ENCODE data around the gene MAPK4. TPM values are rescaled to one million over a fixed set of nuclear protein-coding genes. Genes with fewer than 3 reads are reported as not detected.

The MAPK4 gene
- total RNA-seq, 3 donors from 2014 or later: 0.64 to 1.9 (median 1.3) TPM

DNA sequence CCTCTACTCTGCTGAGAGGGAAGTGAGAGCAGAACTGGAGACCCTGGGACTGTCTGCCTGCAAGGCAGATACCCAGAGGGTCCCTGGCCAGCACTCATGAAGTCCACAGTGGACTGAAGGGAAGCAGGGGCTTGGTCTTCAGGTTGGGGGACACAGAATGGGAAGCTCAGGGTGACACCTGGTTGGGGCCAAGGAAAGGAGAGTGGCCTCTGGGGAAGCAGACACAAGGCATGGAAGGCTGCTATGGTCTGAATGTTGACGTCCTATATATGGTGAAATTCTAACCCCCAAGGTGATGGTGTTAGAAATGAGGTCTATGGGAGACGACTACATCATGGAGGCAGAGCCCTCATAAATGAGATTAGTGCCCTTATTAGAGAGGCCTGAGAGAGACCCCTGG, 190.7 kb downstream of the MAPK4 start:
- H3K4me1 ChIP-seq: no peaks in the 10 kb centered on the region
- H3K27me3 ChIP-seq: no peaks in the 10 kb centered on the region
- TF ChIP-seq, protein P1, sequence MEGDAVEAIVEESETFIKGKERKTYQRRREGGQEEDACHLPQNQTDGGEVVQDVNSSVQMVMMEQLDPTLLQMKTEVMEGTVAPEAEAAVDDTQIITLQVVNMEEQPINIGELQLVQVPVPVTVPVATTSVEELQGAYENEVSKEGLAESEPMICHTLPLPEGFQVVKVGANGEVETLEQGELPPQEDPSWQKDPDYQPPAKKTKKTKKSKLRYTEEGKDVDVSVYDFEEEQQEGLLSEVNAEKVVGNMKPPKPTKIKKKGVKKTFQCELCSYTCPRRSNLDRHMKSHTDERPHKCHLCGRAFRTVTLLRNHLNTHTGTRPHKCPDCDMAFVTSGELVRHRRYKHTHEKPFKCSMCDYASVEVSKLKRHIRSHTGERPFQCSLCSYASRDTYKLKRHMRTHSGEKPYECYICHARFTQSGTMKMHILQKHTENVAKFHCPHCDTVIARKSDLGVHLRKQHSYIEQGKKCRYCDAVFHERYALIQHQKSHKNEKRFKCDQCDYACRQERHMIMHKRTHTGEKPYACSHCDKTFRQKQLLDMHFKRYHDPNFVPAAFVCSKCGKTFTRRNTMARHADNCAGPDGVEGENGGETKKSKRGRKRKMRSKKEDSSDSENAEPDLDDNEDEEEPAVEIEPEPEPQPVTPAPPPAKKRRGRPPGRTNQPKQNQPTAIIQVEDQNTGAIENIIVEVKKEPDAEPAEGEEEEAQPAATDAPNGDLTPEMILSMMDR (IDR thresholded peaks at IDR 0.05): no peak
- TF ChIP-seq POLR2A (IDR thresholded peaks at IDR 0.05) (no peak), POLR2AphosphoS5 (IDR thresholded peaks at IDR 0.05) (no peak)
- H3K36me3 ChIP-seq: no peaks in the 10 kb centered on the region
- H3K4me3 ChIP-seq: no peak overlapping the region
- peaks cover 0 to 9% of the 10 kb centered on the region in 2 donors for H3K9me3 ChIP-seq
- intact Hi-C loops (cut with DNase I; ENCODE audit: low total_unique reads): no loop called here
- no peak overlapping the region for H3K27ac ChIP-seq
- DNase-seq (ENCODE audit: low spot score in 2 of 2): no peak

DNA sequence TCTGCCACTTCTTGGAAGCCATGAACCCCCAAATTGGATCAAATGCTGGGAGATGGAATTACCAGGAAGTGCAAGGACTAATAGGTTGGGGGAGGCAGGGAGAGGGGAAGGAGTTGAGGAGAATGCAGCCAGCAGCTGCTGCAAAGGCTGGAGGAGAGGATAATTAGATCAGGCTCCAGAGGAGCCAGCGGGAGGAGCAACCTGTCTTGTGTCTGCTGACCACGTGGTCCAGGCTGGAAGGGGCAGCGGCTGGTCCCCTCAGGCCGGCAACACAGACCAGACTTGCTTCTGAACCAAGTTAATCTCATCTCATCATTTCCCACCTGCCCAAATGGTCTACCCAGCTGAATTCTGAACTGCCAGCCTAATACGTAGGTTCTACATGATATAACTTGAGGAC, 191.6 kb downstream of the MAPK4 start:
- DNase-seq (ENCODE audit: low spot score in 2 of 2): no peak
- H3K4me3 ChIP-seq: no peak overlapping the region
- no peaks in the 10 kb centered on the region for H3K36me3 ChIP-seq
- H3K9me3 ChIP-seq: peaks cover 0 to 9% of the 10 kb centered on the region in 2 donors
- intact Hi-C loops (cut with DNase I; ENCODE audit: low total_unique reads): no loop called here
- no peaks in the 10 kb centered on the region for H3K27me3 ChIP-seq
- TF ChIP-seq POLR2AphosphoS5 (IDR thresholded peaks at IDR 0.05): no peak
- TF ChIP-seq POLR2A (IDR thresholded peaks at IDR 0.05): no peak
- TF ChIP-seq, protein P1 (IDR thresholded peaks at IDR 0.05): no peak
- no peaks in the 10 kb centered on the region for H3K4me1 ChIP-seq
- H3K27ac ChIP-seq: no peak overlapping the region

DNA sequence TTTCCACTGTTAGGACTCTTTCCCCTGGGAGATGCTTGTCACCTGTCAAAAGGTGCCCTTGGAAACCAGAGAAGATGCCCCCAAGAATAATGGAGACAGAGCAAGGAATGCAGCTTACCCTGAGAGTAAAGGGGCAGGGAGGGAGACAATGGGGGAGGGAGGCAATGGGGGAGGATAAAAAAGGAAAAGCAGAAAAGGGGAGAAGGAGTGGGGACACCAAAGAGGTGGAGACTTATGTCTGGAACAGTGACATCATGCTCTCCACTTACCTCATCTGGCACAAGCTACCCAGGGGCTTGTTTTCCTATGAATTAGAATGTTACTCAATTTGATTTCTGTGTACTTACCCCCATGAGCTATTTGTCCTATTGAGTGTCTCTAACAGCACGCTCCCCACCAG, 192.1 kb downstream of the MAPK4 start:
- TF ChIP-seq, protein P1 (IDR thresholded peaks at IDR 0.05): no peak
- no peak for TF ChIP-seq POLR2A (IDR thresholded peaks at IDR 0.05)
- TF ChIP-seq POLR2AphosphoS5 (IDR thresholded peaks at IDR 0.05): no peak
- intact Hi-C loops (cut with DNase I; ENCODE audit: low total_unique reads): no loop called here
- Histone ChIP-seq H3K36me3 (no peaks in the 10 kb centered on the region), H3K9me3 (peaks cover 0 to 9% of the 10 kb centered on the region in 2 donors), H3K27ac (no peak overlapping the region), H3K27me3 (no peaks in the 10 kb centered on the region), H3K4me1 (no peaks in the 10 kb centered on the region), H3K4me3 (no peak overlapping the region)
- no peak for DNase-seq (ENCODE audit: low spot score in 2 of 2)

DNA sequence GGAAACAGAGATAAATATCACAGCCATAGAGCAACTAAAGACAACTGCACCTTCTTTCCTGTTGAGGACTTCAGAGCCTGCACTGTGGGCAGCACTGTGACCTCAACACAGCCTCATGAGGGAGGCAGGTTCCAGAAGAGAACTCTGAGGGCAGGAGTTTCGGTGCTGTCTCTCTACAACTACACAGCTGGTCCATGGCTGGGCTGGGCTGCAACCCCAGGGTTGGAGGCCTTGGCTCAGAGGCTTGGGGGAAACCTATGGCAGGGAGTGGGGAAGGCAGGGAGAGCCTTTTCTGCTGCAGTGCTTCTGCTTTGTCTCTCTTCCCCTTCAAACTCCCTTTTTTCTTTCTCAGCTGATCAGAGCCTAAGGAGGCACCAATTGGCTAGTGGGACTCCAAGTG, 193.4 kb downstream of the MAPK4 start:
- TF ChIP-seq POLR2A (IDR thresholded peaks at IDR 0.05): no peak
- no peak for TF ChIP-seq POLR2AphosphoS5 (IDR thresholded peaks at IDR 0.05)
- TF ChIP-seq, protein P1 (IDR thresholded peaks at IDR 0.05): no peak
- no peaks in the 10 kb centered on the region for H3K36me3 ChIP-seq
- H3K27ac ChIP-seq: no peak overlapping the region
- H3K27me3 ChIP-seq: no peaks in the 10 kb centered on the region
- no peaks in the 10 kb centered on the region for H3K9me3 ChIP-seq
- H3K4me1 ChIP-seq: no peaks in the 10 kb centered on the region
- DNase-seq (ENCODE audit: low spot score in 2 of 2): no peak
- intact Hi-C loops (cut with DNase I; ENCODE audit: low total_unique reads): no loop called here
- H3K4me3 ChIP-seq: no peak overlapping the region

DNA sequence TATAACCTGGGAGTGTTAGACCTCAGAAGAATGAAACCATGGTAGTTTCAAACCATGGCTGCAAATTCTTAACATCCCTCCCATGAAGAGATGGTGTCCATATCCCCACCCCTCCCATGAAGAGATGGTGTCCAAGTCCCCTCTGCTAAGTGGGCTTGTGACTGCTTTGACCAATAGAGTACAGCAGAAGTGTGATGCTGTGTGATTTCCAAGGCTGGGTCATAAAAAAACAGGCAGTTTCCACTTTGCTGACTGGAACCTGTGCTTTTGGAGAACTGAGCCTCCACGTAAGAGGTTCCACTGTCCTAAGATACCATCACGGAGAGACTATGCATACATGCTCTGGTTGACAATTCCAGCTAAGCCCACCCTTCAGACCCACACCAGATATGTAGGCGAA, 194.4 kb downstream of the MAPK4 start:
- H3K4me3 ChIP-seq: no peak overlapping the region
- intact Hi-C loops (cut with DNase I; ENCODE audit: low total_unique reads): no loop called here
- H3K4me1 ChIP-seq: no peaks in the 10 kb centered on the region
- no peak overlapping the region for H3K27ac ChIP-seq
- no peak for DNase-seq (ENCODE audit: low spot score in 2 of 2)
- H3K9me3 ChIP-seq: no peaks in the 10 kb centered on the region
- no peaks in the 10 kb centered on the region for H3K36me3 ChIP-seq
- H3K27me3 ChIP-seq: no peaks in the 10 kb centered on the region
- TF ChIP-seq POLR2A (IDR thresholded peaks at IDR 0.05): no peak
- TF ChIP-seq POLR2AphosphoS5 (IDR thresholded peaks at IDR 0.05): no peak
- TF ChIP-seq, protein P1 (IDR thresholded peaks at IDR 0.05): no peak

All from breast epithelium (tissue), 4 donors.